Gastroesophageal sphincter (tissue), 3 donors: ENCODE results near the gene LGI1.

ENCODE experiments used
- CTCF ChIP-seq, 4 experiments: fragments of 200-600 bp in 2 of 4; fragments of 450-650 bp in 2 of 4; sonication (generic) in 1 of 4; IDR thresholded peaks; one replicate each; pipeline ENCODE4 v1.5.1; 2017 to 2019; ENCODE audit warnings: antibody characterized with exemption in 4 of 4, mild to moderate bottlenecking in 2 of 4, moderate library complexity in 2 of 4
- EP300 ChIP-seq: sonication (generic); formaldehyde crosslinking; IDR thresholded peaks from one replicate; pipeline ENCODE4 v1.6.1; 2017; ENCODE audit warnings: antibody characterized with exemption, mild to moderate bottlenecking

DNA sequence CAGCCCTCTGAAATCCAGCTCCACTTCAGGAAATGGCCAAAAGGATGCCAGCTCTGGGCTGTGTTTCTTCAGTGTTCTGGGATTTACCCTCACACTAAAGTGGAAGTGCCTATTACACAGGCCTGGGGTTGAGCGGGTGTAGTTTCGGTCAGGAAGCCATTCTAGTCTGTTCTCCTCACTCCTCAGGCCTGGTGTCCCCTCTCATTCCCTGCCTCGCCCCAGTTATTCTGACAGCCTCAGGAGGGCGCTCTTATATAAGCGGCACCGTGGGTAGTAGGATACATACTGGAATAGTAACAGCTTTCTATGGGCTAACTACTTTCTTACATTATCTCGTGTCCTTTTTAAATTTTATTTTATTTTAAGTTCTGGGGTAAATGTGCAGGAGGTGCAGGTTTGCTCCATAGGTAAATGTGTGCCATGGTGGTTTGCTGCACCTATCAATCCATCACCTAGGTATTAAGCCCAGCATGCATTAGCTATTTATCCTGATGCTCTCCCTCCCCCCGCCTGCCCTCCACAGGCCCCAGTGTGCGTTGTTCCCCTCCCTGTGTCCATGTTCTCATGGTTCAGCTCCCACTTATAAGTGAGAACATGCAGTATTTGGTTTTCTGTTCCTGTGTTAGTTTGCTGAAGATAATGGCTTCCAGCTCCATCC lies 12.2 kb upstream of the LGI1 start:
- TF ChIP-seq CTCF (IDR thresholded peaks at IDR 0.05), result no peak
- TF ChIP-seq EP300, result no peak
